GM10266 (cell line): ENCODE data around the gene SIGLEC12.

ENCODE experiments used
- DNase-seq: peaks from one replicate; pipeline ENCODE4 v3.0.0; 2012; ENCODE audit errors: extremely low spot score
- CTCF ChIP-seq: IDR thresholded peaks from 2 replicates; pipeline ENCODE4 v1.5.1; 2012; ENCODE audit warnings: mild to moderate bottlenecking, low read depth; ENCODE audit not compliant: control insufficient read depth, insufficient read depth; ENCODE audit errors: missing control alignments

Gene SIGLEC12

GRCh38 chr19:51501594-51502263, at the start of gene SIGLEC12:
TSS of gene SIGLEC12 (minus strand) at chr19:51501800. CDS start at chr19:51501733, 67 bp downstream.
- no peak for TF ChIP-seq CTCF
- DNase-seq = no peak

GRCh38 chr19:51550848-51551672, 49.5 kb upstream of the SIGLEC12 start:
- no peak for TF ChIP-seq CTCF
- DNase-seq = no peak

- no peak for TF ChIP-seq CTCF
- DNase-seq = no peak
Observed at GRCh38 chr19:51549533-51550324, 48.1 kb upstream of the SIGLEC12 start.

- DNase-seq = no peak
- TF ChIP-seq CTCF = no peak
Observed at GRCh38 chr19:51548891-51549305, 47.3 kb upstream of the SIGLEC12 start.

GRCh38 chr19:51548213-51548651, 46.6 kb upstream of the SIGLEC12 start:
- no peak for TF ChIP-seq CTCF

GRCh38 chr19:51547397-51548212, 46.0 kb upstream of the SIGLEC12 start:
- no peak for TF ChIP-seq CTCF
- DNase-seq = no peak

More at GRCh38 chr19:51548213-51548651, 46.6 kb upstream of the SIGLEC12 start:
- DNase-seq = no peak
